Right lobe of liver (tissue), 6 donors: ENCODE measurements around the gene NAGPA. TPM values are rescaled to one million over a fixed set of nuclear protein-coding genes. Genes with fewer than 3 reads are reported as not detected.
A peak's percentile ranks its signal among the peaks of the same experiment; 100 is the strongest.

Experiments
- ATAC-seq, 4 donors: fragments of 200-7000 bp; cut with Tn5 transposase; one replicate each; pipeline ENCODE4 v1.9.1; 2020; ENCODE audit warnings: mild to moderate bottlenecking in 4 of 4, moderate library complexity in 4 of 4
- DNase-seq, 3 donors: peaks; one replicate each; pipeline ENCODE4 v3.0.0-alpha.2; 2020
- H3K27ac ChIP-seq, 3 donors: fragments of 200-600 bp; one replicate each; pipeline ENCODE4 v1.8.0; 2022
- H3K27me3 ChIP-seq, 2 donors: fragments of 200-600 bp; one replicate each; pipeline ENCODE4 v1.8.0; 2022
- H3K36me3 ChIP-seq, 4 donors: fragments of 200-600 bp; sonication (generic) in 1 of 4; one replicate each; pipeline versions ENCODE4 v1.5.1 to v1.8.0; 2017 to 2022; ENCODE audit warnings: control low read depth in 1 of 4
- H3K4me1 ChIP-seq, 4 donors: fragments of 200-600 bp; sonication (generic) in 1 of 4; one replicate each; pipeline versions ENCODE4 v1.5.1 to v1.8.0; 2017 to 2022; ENCODE audit warnings: control low read depth in 1 of 4
- H3K4me3 ChIP-seq, 3 donors: fragments of 200-600 bp; one replicate each; pipeline ENCODE4 v1.8.0; 2022
- H3K9me3 ChIP-seq, 4 donors: fragments of 200-600 bp; sonication (generic) in 1 of 4; one replicate each; pipeline versions ENCODE4 v1.5.1 to v1.8.0; 2017 to 2022; ENCODE audit warnings: control low read depth in 1 of 4
- CTCF ChIP-seq, 4 donors: fragments of 200-600 bp in 3 of 4; fragments of 450-650 bp in 1 of 4; IDR thresholded peaks; one replicate each; pipeline versions ENCODE4 v1.5.1 to v1.8.0; 2016 to 2022; ENCODE audit warnings: antibody characterized with exemption in 4 of 4, mild to moderate bottlenecking in 2 of 4
- POLR2A ChIP-seq: fragments of 450-650 bp; IDR thresholded peaks from one replicate; pipeline ENCODE4 v1.6.1; 2017; ENCODE audit warnings: antibody characterized with exemption, mild to moderate bottlenecking
- WGBS: methylation state at CpG from one replicate; pipeline ENCODE4 v1.1.6; 2018; ENCODE audit warnings: low coverage, low lambda C conversion rate; ENCODE audit not compliant: insufficient coverage; ENCODE audit errors: missing lambda C conversion rate; 5-methylcytosine and 5-hydroxymethylcytosine counted together
- intact Hi-C, 2 donors: fragments of 100-400 bp; cut with DNase I; formaldehyde crosslinking; loops; one replicate each; pipeline versions ENCODE4 v1.11.2 to v1.14.1; 2022
- total RNA-seq, 6 experiments: library from RNA; depleted of rRNA in 2 of 6; stranded (reverse); fragments of >200 nt in 2 of 6; fragmentation: NEBNext Ultra II Directional in 3 of 6; extraction: Animal tissue kit (Norgen Biotek cat#: 25700) in 3 of 6; gene quantifications; one replicate each; pipeline versions ENCODE4 v1.1.0 to v1.2.4, GENCODE V29; 2016 to 2023
- donor health status: DM: no; HTN: yes; CAD: no.
- donor health status: DM: no; HTN: no; CAD: no.
- donor health status: DM: no; HTN: no; CAD: no.
- donor health status: DM: no; HTN: yes; CAD: no.
- donor health status: DM: no; HTN: yes; CAD: no.

NAGPA gene
- total RNA-seq, 6 experiments from 2014 or later: 6.6 to 22.1 (median 8.4) TPM

DNA sequence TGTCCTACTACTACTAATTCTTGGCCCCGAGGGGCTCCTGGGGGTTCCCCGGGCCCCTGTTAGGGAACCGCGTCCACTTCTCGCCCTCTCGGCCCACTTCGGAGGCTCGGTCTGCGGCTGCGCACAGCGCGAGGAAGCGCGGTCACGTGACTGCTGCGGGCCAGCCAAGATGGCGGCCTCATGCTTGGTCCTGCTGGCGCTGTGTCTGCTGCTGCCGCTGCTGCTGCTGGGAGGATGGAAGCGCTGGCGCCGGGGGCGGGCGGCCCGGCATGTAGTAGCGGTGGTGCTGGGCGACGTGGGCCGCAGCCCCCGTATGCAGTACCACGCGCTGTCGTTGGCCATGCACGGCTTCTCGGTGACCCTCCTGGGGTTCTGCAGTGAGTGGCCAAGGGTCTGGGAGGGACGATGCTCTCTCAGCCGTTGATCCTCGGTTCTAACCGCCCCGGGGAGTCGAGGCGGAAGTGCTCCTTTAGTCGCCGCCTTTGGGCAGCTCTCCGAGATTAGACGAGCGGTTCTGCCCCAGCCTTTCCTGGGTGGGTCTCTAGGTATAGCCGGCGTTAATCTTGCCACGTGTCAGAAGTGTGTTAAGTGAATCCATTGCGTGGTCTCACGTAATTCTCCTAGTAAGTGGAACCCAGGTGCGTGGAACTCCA lies 38.1 kb upstream of the NAGPA start, which contains the start of gene ALG1:
Gene ALG1, plus strand, starts transcription at position 163 of the 653 bp plus-strand sequence. Its CDS starts 7 bp downstream, at position 170.
- 0% methylated on average over 16 of the region's 53 CpGs for WGBS
- peak; percentile 89 to 95 (median 94) for ATAC-seq
- H3K27me3 ChIP-seq: no peaks in the 10 kb centered on the region
- peak; percentile 89 to 91 (median 91) for DNase-seq
- H3K36me3 ChIP-seq: peaks cover 0 to 8% (median 2%) of the 10 kb centered on the region in 4 donors
- H3K4me1 ChIP-seq: peaks cover 0 to 13% (median 0%) of the 10 kb centered on the region in 4 donors
- H3K4me3 ChIP-seq: peak within 1 kb of the TSS; percentile 65 to 90 (median 72)
- H3K9me3 ChIP-seq: no peaks in the 10 kb centered on the region
- peak within 1 kb of the TSS; percentile 61 to 68 (median 63) for H3K27ac ChIP-seq
- TF ChIP-seq POLR2A: peak; percentile 82
- TF ChIP-seq CTCF (IDR thresholded peaks at IDR 0.05): no peak
- intact Hi-C loops: no loop called here

GRCh38 chr16:5071341-5071680 lies 37.6 kb upstream of the NAGPA start:
- peak overlapping the region; percentile 65 to 90 (median 72) for H3K4me3 ChIP-seq
- H3K9me3 ChIP-seq: no peaks in the 10 kb centered on the region
- peaks cover 0 to 13% (median 0%) of the 10 kb centered on the region in 4 donors for H3K4me1 ChIP-seq
- no peaks in the 10 kb centered on the region for H3K27me3 ChIP-seq
- peak overlapping the region; percentile 61 to 68 (median 63) for H3K27ac ChIP-seq
- no peak for DNase-seq
- TF ChIP-seq CTCF (IDR thresholded peaks at IDR 0.05) (no peak), POLR2A (no peak)
- WGBS: 45% methylated on average over 6 of the region's 7 CpGs
- ATAC-seq: no peak
- intact Hi-C loops: no loop called here
- peaks cover 0 to 8% (median 2%) of the 10 kb centered on the region in 4 donors for H3K36me3 ChIP-seq

DNA sequence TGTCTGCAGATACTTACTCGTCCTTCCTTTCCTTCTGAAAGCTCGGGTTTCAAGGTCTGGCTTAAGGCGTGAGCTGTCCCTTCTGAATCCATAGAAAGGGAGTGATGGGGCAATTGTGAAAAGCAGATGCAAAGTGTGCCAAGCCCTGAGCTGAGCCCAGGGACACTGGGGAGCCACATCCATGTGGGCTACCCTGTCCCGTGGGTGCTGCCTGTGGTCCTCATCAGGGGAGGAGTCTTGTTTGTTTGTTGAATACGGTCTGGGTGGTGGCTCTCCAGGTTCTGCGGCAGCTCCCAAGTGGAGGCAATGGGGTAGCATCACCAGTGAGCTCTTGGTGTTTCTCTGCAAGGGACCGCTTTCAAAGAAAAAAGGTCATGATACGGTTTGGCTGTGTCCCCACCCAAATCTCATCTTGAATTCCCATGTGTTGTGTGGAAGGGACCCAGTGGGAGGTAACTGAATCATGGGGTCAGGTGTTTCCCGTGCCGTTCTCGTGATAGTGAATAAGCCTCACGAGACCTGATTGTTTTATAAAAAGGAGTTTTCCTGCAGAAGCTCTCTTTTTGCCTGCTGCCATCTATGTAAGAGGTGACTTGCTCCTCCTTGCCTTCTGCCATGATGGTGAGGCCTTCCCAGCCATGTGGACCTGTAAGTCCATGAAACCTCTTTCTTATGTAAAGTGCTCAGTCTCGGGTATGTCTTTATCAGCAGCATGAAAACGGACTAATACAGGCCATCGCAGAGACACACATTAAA lies 36.9 kb upstream of the NAGPA start:
- H3K27me3 ChIP-seq: no peaks in the 10 kb centered on the region
- intact Hi-C loops: no loop called here

GRCh38 chr16:5069854-5070253 lies 36.1 kb upstream of the NAGPA start:
- TF ChIP-seq CTCF (IDR thresholded peaks at IDR 0.05): no peak
- TF ChIP-seq POLR2A: no peak
- Histone ChIP-seq H3K27me3 (no peaks in the 10 kb centered on the region), H3K27ac (no peak overlapping the region), H3K9me3 (no peaks in the 10 kb centered on the region), H3K36me3 (peaks cover 0 to 3% (median 0%) of the 10 kb centered on the region in 4 donors), H3K4me3 (no peak overlapping the region), H3K4me1 (peaks cover 0 to 13% (median 0%) of the 10 kb centered on the region in 4 donors)
- DNase-seq (peak in 1 of 3 donors; percentile 30), ATAC-seq (no peak)
- WGBS: 89% methylated on average over 3 of the region's 9 CpGs
- intact Hi-C loops: no loop called here

More for the DNA sequence above, 36.9 kb upstream of the NAGPA start:
- Histone ChIP-seq H3K27ac (no peak overlapping the region), H3K36me3 (peaks cover 0 to 8% (median 1%) of the 10 kb centered on the region in 4 donors), H3K4me1 (peaks cover 0 to 13% (median 0%) of the 10 kb centered on the region in 4 donors), H3K9me3 (no peaks in the 10 kb centered on the region), H3K4me3 (no peak overlapping the region)
- DNase-seq: peak in 1 of 3 donors; percentile 13
- 86% methylated on average over 11 of the region's 15 CpGs for WGBS
- no peak for TF ChIP-seq POLR2A
- TF ChIP-seq CTCF (IDR thresholded peaks at IDR 0.05): no peak
- no peak for ATAC-seq
